Mammary epithelial cell (primary cell): ENCODE results near the gene TEX28.

Experiments used
- EZH2 ChIP-seq: IDR thresholded peaks from 2 replicates; pipeline ENCODE4 v1.6.1; 2012; ENCODE audit warnings: low read length, inconsistent platforms, borderline replicate concordance
- TF ChIP-seq, protein P1 (sequence below), 2 donors: IDR thresholded peaks in 1 of 2; conservative IDR thresholded peaks in 1 of 2; 2 replicates each; pipeline ENCODE4 v1.5.1; 2011 to 2012; ENCODE audit warnings: inconsistent platforms in 2 of 2, low read length in 2 of 2, mild to moderate bottlenecking in 2 of 2, control low read depth in 1 of 2, low read depth in 1 of 2; ENCODE audit not compliant: insufficient read depth in 1 of 2; ENCODE audit errors: extremely low read depth in 1 of 2

DNA sequence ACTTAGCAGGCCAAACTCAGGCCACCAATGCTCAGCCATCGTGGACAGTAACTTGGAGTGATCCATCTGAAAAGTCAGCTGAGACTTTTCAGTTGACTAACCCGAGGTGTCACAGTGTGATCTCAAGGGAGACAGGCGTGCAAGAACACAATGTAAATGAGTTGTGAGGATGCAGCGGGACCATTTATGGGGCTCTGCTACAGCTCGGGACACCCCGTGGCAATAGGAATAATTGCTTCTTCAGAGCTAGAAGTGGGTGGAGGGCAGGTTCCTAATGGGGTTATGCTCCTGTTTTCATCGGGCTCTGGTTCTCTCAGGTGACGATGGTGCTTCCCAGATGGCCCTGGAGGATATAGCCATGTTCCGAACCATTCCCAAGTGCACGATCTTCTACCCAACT, 28.0 kb upstream of the TEX28 start:
- TF ChIP-seq, protein P1, sequence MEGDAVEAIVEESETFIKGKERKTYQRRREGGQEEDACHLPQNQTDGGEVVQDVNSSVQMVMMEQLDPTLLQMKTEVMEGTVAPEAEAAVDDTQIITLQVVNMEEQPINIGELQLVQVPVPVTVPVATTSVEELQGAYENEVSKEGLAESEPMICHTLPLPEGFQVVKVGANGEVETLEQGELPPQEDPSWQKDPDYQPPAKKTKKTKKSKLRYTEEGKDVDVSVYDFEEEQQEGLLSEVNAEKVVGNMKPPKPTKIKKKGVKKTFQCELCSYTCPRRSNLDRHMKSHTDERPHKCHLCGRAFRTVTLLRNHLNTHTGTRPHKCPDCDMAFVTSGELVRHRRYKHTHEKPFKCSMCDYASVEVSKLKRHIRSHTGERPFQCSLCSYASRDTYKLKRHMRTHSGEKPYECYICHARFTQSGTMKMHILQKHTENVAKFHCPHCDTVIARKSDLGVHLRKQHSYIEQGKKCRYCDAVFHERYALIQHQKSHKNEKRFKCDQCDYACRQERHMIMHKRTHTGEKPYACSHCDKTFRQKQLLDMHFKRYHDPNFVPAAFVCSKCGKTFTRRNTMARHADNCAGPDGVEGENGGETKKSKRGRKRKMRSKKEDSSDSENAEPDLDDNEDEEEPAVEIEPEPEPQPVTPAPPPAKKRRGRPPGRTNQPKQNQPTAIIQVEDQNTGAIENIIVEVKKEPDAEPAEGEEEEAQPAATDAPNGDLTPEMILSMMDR (conservative IDR thresholded peaks at IDR 0.05 in 1 of 2, IDR thresholded peaks at IDR 0.05 in 1 of 2; ENCODE audit: extremely low read depth in 1 of 2, insufficient read depth in 1 of 2, low read depth in 1 of 2, low read length in 2 of 2), result no peak
- TF ChIP-seq EZH2, result no peak
